GM06990 (cell line): ENCODE results near the gene GPR55.

Source experiments
- DNase-seq: peaks from one replicate; pipeline ENCODE4 v3.0.0-alpha.2; 2011; ENCODE audit not compliant: insufficient read length; ENCODE audit errors: extremely low read depth
- H3K27me3 ChIP-seq: replicated peaks from 2 replicates; pipeline ENCODE4 v1.6.0; 2011; ENCODE audit warnings: low read length; ENCODE audit not compliant: control insufficient read depth, insufficient read depth
- H3K36me3 ChIP-seq: 2 replicates; pipeline ENCODE4 v1.5.1; 2011; ENCODE audit warnings: low read length; ENCODE audit not compliant: control insufficient read depth, insufficient read depth
- H3K4me3 ChIP-seq: replicated peaks from 2 replicates; pipeline ENCODE4 v1.5.1; 2011; ENCODE audit warnings: low read depth, mild to moderate bottlenecking, control low read depth, low read length
- CTCF ChIP-seq: IDR thresholded peaks from 2 replicates; pipeline ENCODE4 v1.5.1; 2011; ENCODE audit warnings: low read length, control low read depth, mild to moderate bottlenecking, inconsistent platforms; ENCODE audit not compliant: insufficient read depth, poor library complexity, severe bottlenecking

Gene GPR55

GRCh38 chr2:230952226-230952956, 27.3 kb upstream of the GPR55 start:
- Histone ChIP-seq H3K36me3 (peaks cover 9% of the 10 kb centered on the region), H3K27me3 (no peaks in the 10 kb centered on the region), H3K4me3 (no peak overlapping the region)
- no peak for TF ChIP-seq CTCF
- no peak for DNase-seq

- H3K27me3 ChIP-seq, result no peaks in the 10 kb centered on the region
- H3K36me3 ChIP-seq, result peaks cover 9% of the 10 kb centered on the region
- H3K4me3 ChIP-seq, result no peak overlapping the region
- TF ChIP-seq CTCF, result no peak
- DNase-seq, result no peak
Measured at GRCh38 chr2:230951396-230951795, 26.4 kb upstream of the GPR55 start.

DNA sequence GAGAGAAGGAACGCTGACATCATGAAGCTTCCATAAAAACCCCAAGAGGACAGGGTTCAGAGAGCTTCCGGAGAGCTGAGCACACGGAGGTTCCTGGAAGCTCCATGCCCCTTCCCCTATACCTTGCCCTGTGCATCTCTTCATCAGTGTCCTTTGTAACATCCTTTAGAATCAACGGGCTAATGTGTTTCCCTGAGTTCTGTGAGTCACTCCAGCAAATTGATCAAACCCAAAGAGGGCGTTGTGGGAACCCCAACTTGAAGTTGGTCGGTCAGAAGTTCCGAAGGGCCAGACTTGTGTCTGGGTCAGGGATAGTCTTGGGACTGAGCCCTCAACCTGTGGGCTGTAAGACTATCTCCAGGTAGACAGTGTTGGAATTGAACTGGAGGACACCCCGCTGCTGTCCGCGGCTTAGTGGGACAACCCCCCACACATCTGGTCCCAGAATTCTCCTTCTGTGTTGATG, 25.9 kb upstream of the GPR55 start:
- TF ChIP-seq CTCF, result no peak
- Histone ChIP-seq H3K4me3 (no peak overlapping the region), H3K27me3 (no peaks in the 10 kb centered on the region), H3K36me3 (peaks cover 9% of the 10 kb centered on the region)
- DNase-seq, result no peak

DNA sequence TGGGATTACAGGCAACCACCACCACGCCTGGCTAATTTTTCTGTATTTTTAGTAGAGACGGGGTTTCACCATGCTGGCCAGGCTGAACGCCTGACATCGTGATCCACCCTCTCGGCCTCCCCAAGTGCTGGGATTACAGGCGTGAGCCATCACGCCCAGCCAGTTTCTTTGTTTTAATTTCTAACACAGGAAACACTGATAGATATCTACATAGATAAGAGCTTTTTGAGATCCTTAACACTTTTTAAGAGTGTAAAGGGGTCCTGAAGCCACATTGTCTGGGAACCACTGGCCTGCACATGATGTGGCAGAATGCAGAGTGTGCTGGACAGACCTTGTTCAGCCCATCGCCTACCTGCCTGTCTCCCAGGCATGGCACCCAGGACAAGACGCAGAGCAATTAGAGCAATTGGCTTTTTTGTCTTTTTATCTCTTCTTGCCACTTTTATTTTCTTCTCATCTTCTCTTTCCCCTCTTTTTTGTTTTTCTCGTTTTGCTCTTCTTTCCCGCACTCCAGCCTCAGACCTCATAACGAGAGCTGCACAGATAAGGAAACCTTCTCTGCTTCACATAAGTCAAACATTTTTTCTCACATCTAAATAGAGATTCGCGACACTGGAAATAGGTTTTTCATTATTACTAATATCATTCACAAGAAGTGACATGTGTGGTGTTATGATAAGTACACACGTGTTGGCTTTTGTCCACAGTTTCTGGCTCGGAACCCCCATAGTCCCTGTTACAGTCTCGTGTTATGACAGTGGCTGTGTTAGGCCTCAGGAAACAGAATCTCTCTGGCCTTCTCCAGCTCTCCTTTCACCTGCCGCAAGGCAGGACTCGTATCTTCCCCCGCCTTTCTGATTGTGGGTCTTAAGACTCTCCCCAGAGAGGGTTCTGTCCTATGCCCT, 25.2 kb upstream of the GPR55 start:
- no peaks in the 10 kb centered on the region for H3K27me3 ChIP-seq
- DNase-seq, result peak; percentile 77
- no peak for TF ChIP-seq CTCF
- H3K36me3 ChIP-seq, result peaks cover 9% of the 10 kb centered on the region
- H3K4me3 ChIP-seq, result 0 out of 2 replicates have a peak overlapping the region, but pooled peaks have one; percentile 15

DNA sequence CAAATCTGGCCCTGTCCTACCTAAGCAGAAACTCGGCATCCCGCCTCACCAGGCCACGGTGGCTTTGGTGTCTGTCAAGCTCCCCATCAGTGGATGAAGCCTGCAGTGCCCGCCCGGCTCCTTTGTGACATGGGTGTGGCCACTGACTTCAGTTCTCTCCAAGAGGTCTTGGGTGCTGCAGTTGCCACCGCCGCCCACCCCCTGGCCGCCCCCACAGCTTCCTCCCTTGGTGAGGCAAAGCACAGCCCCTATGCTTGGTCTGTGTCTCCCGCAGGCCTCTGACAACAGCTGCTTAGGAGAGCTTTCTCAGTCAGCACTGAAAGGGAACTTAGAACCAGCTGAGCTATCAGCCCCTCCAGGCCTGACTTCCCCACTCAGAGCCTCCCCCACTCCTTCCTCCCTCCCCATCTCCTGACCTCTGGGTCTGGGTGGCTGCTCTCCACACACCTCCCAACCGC, 22.9 kb upstream of the GPR55 start:
- Histone ChIP-seq H3K27me3 (no peaks in the 10 kb centered on the region), H3K36me3 (peaks cover 9% of the 10 kb centered on the region), H3K4me3 (peak overlapping the region; percentile 68)
- DNase-seq, result peak; percentile 89
- TF ChIP-seq CTCF, result no peak
